NOMO-1 treated with DMSO at 0.1 percent for 48 hours (cell line): Measurements from ENCODE around the gene AK9.
A peak's percentile ranks its signal among the peaks of the same experiment; 100 is the strongest.
"Not testable (repeated sequence)": the region's sequence is repeated elsewhere in the genome, so short reads cannot be mapped to it uniquely, and the experiment has no call there.

Experiments
- DNase-seq: peaks from one replicate; lab custom pipeline; 2025; ENCODE audit not compliant: unreplicated experiment; lab: John Stamatoyannopoulos, UW

Gene AK9

GRCh38 chr6:109628158-109629000 is 62.6 kb downstream of the AK9 start:
- no peak for DNase-seq

GRCh38 chr6:109626311-109626710 is 64.7 kb downstream of the AK9 start:
- DNase-seq = no peak

- DNase-seq = no peak
Observed at GRCh38 chr6:109625199-109625598, 65.8 kb downstream of the AK9 start.

GRCh38 chr6:109623288-109623687 is 67.7 kb downstream of the AK9 start:
- no peak for DNase-seq

GRCh38 chr6:109612268-109612667 is 78.7 kb downstream of the AK9 start:
- no peak for DNase-seq

GRCh38 chr6:109611502-109611901 is 79.5 kb downstream of the AK9 start:
- DNase-seq = no peak

GRCh38 chr6:109610590-109610989 is 80.4 kb downstream of the AK9 start:
- no peak for DNase-seq

- no peak for DNase-seq
Observed at GRCh38 chr6:109609737-109610136, 81.3 kb downstream of the AK9 start.

GRCh38 chr6:109606359-109606758 is 84.6 kb downstream of the AK9 start:
- no peak for DNase-seq

GRCh38 chr6:109595998-109596397 is 95.0 kb downstream of the AK9 start:
- DNase-seq = peak; percentile 7

GRCh38 chr6:109580519-109580918 is 110.5 kb downstream of the AK9 start:
- DNase-seq = no peak

- peak; percentile 67 for DNase-seq
Observed at GRCh38 chr6:109579361-109579760, 111.6 kb downstream of the AK9 start.

GRCh38 chr6:109569901-109570300 is 121.1 kb downstream of the AK9 start:
- not testable (repeated sequence) for DNase-seq

- no peak for DNase-seq
Observed at GRCh38 chr6:109561844-109562243, 129.2 kb downstream of the AK9 start.

GRCh38 chr6:109531446-109531845 is 159.6 kb downstream of the AK9 start:
- no peak for DNase-seq

GRCh38 chr6:109527989-109528388 is 163.0 kb downstream of the AK9 start:
- DNase-seq = no peak

- peak; percentile 63 for DNase-seq
Observed at GRCh38 chr6:109526905-109527628, 163.9 kb downstream of the AK9 start.

GRCh38 chr6:109524129-109524528 is 166.9 kb downstream of the AK9 start:
- no peak for DNase-seq

GRCh38 chr6:109523478-109523877 is 167.5 kb downstream of the AK9 start:
- no peak for DNase-seq

GRCh38 chr6:109521080-109521479 is 169.9 kb downstream of the AK9 start:
- DNase-seq = peak; percentile 89

- not testable (repeated sequence) for DNase-seq
Observed at GRCh38 chr6:109519647-109520046, 171.4 kb downstream of the AK9 start.

GRCh38 chr6:109516929-109517328 is 174.1 kb downstream of the AK9 start:
- DNase-seq = no peak
